Type B pancreatic cell (in vitro differentiated cells): ENCODE measurements around the gene HDAC9. TPM values are rescaled to one million over a fixed set of nuclear protein-coding genes. Genes with fewer than 3 reads are reported as not detected.

ENCODE experiments used
- DNase-seq: peaks from one replicate; pipeline ENCODE4 v3.0.0; 2021; ENCODE audit warnings: mixed read lengths; ENCODE audit not compliant: unreplicated experiment; ENCODE audit errors: extremely low spot score
- H3K27ac Mint-ChIP-seq: 2 replicates; pipeline ENCODE4 v1.8.0; 2021; ENCODE audit warnings: mild to moderate bottlenecking, mixed read lengths
- H3K27me3 Mint-ChIP-seq: 2 replicates; pipeline ENCODE4 v1.8.0; 2021; ENCODE audit warnings: mixed read lengths
- H3K36me3 Mint-ChIP-seq: 2 replicates; pipeline ENCODE4 v1.8.0; 2021; ENCODE audit warnings: mixed read lengths
- H3K4me1 Mint-ChIP-seq: one replicate; pipeline ENCODE4 v1.8.0; 2021; ENCODE audit warnings: mixed read lengths; ENCODE audit not compliant: unreplicated experiment
- H3K4me3 Mint-ChIP-seq: 2 replicates; pipeline ENCODE4 v1.8.0; 2021; ENCODE audit warnings: mild to moderate bottlenecking, mixed read lengths
- H3K9me3 Mint-ChIP-seq: 2 replicates; pipeline ENCODE4 v1.8.0; 2021; ENCODE audit warnings: mixed read lengths
- CTCF ChIP-seq: fragments of 200-600 bp; sonication (generic); conservative IDR thresholded peaks from 2 replicates; pipeline ENCODE4 v1.5.0; 2021; ENCODE audit warnings: antibody characterized with exemption, mild to moderate bottlenecking
- total RNA-seq: library from RNA; stranded (reverse); gene quantifications from 2 replicates; pipeline ENCODE4 v1.2.1, GENCODE V29; 2021; ENCODE audit warnings: low replicate concordance

HDAC9 gene
- total RNA-seq, 1 donor from 2014 or later = 6.8 TPM

GRCh38 chr7:18468795-18469194 lies 26.8 kb upstream of the HDAC9 start:
- Mint-ChIP-seq H3K4me3 (no peak overlapping the region), H3K36me3 (no peaks in the 10 kb centered on the region), H3K9me3 (no peaks in the 10 kb centered on the region), H3K27me3 (no peaks in the 10 kb centered on the region), H3K4me1 (no peaks in the 10 kb centered on the region), H3K27ac (no peak overlapping the region)
- DNase-seq = no peak
- TF ChIP-seq CTCF = no peak

DNA sequence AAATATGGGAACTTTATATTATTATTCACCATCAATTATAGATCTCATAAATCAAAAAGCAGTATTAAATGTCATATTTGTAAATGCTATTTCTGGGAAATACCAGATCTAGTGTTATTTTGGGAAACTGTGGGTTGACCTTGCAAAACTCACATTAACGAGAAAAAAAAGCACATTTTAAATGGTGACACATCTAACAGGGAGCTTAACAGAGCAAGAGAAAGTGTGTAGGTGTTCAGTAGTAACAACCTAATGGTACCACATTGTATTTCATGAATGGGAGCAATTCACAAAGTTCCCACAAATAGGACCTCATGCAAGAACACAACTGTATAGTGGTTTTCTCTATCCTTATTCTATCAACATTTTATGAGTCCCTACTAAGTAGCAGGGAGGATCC lies 26.2 kb upstream of the HDAC9 start:
- no peak for DNase-seq
- H3K36me3 Mint-ChIP-seq = no peaks in the 10 kb centered on the region
- no peaks in the 10 kb centered on the region for H3K9me3 Mint-ChIP-seq
- H3K27me3 Mint-ChIP-seq = no peaks in the 10 kb centered on the region
- no peak for TF ChIP-seq CTCF
- no peaks in the 10 kb centered on the region for H3K4me1 Mint-ChIP-seq
- H3K27ac Mint-ChIP-seq = no peak overlapping the region
- H3K4me3 Mint-ChIP-seq = no peak overlapping the region

GRCh38 chr7:18471476-18472160 lies 23.9 kb upstream of the HDAC9 start:
- Mint-ChIP-seq H3K36me3 (no peaks in the 10 kb centered on the region), H3K4me1 (peaks cover 2% of the 10 kb centered on the region), H3K9me3 (no peaks in the 10 kb centered on the region), H3K27ac (no peak overlapping the region), H3K27me3 (no peaks in the 10 kb centered on the region), H3K4me3 (no peak overlapping the region)
- DNase-seq = no peak
- no peak for TF ChIP-seq CTCF

- H3K27me3 Mint-ChIP-seq = no peaks in the 10 kb centered on the region
- no peaks in the 10 kb centered on the region for H3K36me3 Mint-ChIP-seq
- DNase-seq = no peak
- TF ChIP-seq CTCF = no peak
- H3K4me3 Mint-ChIP-seq = no peak overlapping the region
- H3K27ac Mint-ChIP-seq = no peak overlapping the region
- no peaks in the 10 kb centered on the region for H3K9me3 Mint-ChIP-seq
- H3K4me1 Mint-ChIP-seq = peaks cover 4% of the 10 kb centered on the region
Measured at GRCh38 chr7:18472161-18472483, 23.4 kb upstream of the HDAC9 start.

DNA sequence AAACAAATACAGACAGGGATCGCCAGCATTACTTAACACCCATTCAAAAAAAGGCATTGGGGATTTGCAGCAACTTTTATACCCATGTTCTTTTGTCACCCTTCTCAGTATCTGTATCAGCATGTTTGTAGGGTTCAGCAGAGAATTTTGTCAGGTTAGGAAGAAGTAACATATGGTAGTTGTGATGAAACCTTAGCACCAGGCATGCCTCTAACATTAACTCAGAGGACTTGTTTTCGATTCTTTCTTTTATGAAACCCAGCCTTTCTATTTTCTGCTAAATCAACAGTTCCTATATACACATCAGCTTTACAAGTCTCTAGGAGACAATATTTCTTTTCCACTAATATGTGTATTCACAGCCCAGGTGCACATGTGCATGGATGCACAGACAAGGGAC lies 22.4 kb upstream of the HDAC9 start:
- DNase-seq = no peak
- TF ChIP-seq CTCF = no peak
- Mint-ChIP-seq H3K36me3 (no peaks in the 10 kb centered on the region), H3K9me3 (no peaks in the 10 kb centered on the region), H3K27me3 (no peaks in the 10 kb centered on the region), H3K4me3 (no peak overlapping the region), H3K27ac (no peak overlapping the region), H3K4me1 (peaks cover 4% of the 10 kb centered on the region)

DNA sequence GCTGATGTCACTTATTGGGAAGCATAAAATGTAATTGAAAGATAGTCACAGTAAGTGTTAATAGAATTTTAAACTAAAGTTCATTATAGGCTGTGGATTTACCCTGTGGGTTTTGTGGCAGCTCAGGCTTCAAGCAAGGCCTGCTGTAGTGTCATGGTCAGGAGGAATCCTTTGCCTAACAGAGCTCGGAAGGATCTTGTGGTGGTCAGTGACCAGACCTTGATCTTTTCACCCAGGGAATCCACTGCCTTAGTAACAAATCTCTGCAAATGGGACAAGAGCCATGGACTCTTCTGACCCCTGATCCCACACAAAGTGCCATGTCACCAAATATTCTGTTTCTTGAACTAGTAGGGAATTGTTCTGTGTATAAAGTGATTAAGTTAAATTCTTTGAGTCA lies 20.6 kb upstream of the HDAC9 start:
- no peaks in the 10 kb centered on the region for H3K27me3 Mint-ChIP-seq
- H3K9me3 Mint-ChIP-seq = no peaks in the 10 kb centered on the region
- no peaks in the 10 kb centered on the region for H3K36me3 Mint-ChIP-seq
- no peak for DNase-seq
- H3K4me1 Mint-ChIP-seq = peaks cover 4% of the 10 kb centered on the region
- no peak overlapping the region for H3K4me3 Mint-ChIP-seq
- H3K27ac Mint-ChIP-seq = no peak overlapping the region
- no peak for TF ChIP-seq CTCF
